Activated CD8-positive, alpha-beta memory T cell treated with anti-CD3 and anti-CD28 coated beads, Interleukin-2, amount 50 U/mL, for 1 hour (primary cell): Measurements from ENCODE around the gene MEAK7.

ENCODE experiments used
- DNase-seq: peaks from one replicate; pipeline ENCODE4 v3.0.0-alpha.2; 2020; ENCODE audit errors: extremely low read depth

Gene MEAK7, protein sequence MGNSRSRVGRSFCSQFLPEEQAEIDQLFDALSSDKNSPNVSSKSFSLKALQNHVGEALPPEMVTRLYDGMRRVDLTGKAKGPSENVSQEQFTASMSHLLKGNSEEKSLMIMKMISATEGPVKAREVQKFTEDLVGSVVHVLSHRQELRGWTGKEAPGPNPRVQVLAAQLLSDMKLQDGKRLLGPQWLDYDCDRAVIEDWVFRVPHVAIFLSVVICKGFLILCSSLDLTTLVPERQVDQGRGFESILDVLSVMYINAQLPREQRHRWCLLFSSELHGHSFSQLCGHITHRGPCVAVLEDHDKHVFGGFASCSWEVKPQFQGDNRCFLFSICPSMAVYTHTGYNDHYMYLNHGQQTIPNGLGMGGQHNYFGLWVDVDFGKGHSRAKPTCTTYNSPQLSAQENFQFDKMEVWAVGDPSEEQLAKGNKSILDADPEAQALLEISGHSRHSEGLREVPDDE

DNA sequence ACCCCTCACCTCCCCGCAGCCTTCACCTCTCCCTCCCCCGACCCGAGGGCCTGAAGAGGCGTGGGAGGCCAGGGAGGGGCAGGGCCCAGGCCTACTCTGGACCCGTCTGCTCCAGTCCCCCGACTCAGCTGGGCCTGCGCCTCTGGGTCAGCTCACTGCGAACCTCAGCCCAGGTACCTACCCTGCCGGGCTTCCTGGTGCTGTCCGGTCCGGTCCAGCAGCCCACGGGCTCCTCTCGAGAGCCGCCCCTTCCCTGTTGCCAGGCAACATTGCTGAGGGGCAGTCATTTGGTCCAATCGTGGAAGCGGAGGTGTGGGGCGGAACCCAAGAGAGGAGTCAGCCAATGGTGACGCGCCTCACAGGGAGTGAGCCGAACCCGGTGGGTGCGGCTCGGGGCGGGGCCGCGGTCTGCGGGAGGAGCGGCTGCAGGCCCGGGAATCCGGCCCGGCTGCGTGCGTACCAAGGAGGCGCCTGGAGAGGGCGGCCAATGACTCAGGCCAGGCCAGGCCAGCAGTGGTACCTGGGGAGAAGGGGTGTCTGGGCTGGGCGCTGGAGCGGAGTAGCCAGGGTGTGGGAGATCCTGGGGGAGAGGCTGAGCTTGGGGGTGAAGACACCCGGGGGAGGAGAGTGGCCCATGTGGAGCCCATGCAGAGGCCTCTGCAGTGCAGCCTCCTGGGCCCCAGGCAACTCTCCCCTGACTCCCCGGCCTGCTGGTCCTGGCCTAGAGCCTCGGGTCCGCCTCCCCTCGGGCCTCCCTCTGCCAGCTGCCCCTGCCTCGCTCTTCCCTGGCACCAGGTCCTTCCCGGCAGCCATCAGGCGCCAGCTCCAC, at the start of gene MEAK7:
Gene MEAK7 (minus strand): TSS at position 240 of the 829 bp plus-strand sequence. CDS start 6,573 bp downstream, outside the sequence.
- peak; percentile 89 for DNase-seq

DNA sequence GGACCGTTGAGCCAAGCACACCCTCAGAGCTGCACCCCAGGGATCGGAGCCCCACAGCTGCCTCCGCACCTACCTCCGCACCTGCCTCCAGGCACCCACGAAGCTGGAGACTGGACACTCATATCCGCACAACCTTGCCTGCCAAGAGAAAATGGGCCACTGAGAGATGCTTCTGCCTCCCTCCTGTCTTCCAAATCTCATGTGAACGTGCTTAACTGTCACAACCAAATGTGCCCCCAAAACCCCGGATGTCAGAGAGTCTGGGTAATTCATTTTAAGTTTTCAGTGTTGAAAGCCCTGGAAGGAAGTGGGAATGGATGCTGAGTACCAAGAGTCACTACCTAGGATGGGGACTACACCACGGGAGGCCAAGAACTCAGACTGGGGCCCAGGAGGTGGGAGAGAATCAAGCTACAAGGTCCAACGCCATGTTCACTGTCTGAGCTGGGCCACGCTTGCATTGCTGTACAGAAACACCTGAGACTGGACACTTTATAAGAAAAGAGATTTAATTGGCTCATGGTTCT, 49.5 kb upstream of the MEAK7 start:
- peak; percentile 38 for DNase-seq

DNA sequence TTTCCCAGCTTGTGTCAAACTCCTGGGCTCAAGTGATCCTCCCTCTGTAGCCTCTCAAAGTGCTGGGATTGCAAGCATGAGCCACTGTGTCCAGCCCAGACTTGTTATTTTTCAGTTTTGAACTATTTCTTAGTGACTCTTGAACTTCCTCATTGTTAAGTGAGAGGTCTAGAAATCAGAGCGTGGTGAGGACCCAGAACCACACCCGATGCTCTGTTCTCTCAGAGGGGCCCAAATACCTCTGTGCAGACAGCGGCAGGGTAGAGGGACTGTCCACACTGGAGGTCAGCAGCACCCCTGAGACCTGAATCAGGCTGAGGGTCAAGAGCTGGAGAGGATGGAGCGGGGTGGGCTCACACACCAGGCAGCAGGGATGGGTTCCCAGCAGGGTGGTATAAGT, 47.7 kb upstream of the MEAK7 start:
- no peak for DNase-seq

DNA sequence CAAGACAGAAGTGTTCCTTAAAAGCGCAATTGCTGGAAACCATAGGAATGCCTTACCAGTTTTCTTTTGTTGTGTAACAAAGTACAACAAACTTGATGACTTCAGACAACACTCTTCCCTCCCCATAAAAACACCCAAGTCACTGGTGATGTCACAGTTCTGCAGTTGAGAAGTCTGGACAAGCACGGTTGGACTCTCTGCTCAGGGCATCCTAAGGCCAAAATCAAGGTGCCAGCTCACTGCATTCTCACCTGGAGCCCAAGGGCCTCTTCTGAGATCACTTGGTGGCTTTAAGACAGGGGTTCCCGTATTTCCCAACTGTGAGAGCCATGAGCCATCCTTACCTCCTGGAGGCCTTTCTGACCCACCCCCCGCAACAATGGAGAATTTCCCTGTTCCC, 45.6 kb upstream of the MEAK7 start:
- no peak for DNase-seq

DNA sequence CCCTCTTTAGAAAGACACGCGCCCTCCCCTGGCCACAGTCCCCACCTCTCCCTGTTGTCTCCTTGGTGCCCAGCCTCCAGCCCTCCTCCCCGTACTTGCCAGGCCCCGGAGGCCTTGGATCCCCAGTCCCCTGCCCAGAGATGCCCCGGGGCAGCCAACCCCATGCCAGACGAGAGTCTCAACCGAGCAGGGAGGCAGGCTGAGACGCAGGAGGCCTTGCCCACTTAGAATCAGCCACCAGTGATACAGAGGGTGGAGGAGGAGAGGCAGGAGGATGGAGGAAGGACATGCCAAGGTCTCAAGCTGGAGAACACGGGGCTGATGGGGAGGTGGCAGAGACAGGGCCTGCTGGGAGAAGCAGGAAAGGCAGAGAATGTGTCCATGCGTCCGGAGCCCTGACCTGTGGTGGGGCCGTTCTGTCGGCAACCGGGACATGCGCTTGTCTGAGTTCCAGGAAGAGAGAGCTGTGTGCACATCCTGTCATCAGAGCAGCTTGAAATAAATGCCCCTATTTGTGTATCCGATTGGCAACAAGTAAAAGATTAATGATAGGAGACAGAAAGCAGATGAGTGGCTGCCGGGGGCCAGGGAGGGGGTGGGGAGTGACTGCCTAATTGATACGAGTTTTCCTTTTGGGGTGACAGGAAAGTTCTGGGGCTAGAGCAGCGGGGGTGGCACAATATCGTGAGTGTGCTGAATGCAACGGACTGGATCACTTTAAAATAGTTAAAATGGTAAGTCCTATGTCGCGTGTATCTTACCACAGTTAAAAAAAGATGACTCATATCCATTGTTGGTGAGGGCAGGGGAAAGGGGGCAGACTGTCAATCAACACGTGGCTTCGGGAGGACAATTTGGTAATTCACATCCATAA, 44.7 kb upstream of the MEAK7 start:
- no peak for DNase-seq

DNA sequence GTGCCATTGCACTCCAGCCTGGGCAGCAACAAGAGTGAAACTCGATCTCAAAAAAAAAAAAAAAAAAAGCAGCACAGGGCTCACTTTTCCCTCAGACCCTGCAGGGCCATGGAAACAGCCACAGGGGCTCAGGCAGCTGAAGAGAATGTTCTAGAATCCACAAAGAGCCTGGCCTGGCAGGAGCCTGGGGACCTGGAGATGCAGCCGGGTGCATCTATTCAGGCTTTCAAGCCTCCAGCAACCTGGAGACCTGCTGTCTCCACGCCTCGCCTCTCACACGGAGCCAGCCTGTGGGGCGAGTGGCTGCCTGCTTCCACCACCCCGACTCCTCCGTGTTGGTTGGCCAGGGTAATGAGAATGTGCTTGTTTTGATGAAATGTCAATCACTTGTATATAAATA, 44.0 kb upstream of the MEAK7 start:
- no peak for DNase-seq

DNA sequence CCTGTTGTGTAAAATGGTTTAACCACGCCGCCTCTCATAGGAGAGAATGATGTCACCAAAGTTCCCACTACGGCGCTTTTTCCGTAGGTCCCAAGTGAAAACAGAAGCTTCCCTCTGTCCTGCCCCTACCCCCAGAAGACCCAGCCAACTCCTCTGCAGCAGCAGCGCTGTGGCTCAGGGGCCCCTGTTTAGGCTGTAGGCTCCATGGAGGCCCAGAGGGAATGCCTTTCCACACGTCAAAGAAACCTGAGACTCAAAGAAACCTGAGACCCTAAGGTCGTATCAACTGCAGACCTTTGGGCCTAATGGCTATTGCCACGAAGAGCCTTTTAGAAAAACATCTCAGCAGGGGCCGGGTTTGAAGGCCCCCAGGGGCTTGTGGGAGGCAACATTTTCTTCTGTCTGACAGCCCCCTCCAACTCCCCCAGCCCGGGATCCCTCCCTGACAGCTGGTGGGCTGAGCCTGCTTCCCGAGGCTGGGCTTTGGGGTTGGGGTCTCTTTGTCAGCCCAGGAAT, 43.1 kb upstream of the MEAK7 start:
- DNase-seq, result no peak

DNA sequence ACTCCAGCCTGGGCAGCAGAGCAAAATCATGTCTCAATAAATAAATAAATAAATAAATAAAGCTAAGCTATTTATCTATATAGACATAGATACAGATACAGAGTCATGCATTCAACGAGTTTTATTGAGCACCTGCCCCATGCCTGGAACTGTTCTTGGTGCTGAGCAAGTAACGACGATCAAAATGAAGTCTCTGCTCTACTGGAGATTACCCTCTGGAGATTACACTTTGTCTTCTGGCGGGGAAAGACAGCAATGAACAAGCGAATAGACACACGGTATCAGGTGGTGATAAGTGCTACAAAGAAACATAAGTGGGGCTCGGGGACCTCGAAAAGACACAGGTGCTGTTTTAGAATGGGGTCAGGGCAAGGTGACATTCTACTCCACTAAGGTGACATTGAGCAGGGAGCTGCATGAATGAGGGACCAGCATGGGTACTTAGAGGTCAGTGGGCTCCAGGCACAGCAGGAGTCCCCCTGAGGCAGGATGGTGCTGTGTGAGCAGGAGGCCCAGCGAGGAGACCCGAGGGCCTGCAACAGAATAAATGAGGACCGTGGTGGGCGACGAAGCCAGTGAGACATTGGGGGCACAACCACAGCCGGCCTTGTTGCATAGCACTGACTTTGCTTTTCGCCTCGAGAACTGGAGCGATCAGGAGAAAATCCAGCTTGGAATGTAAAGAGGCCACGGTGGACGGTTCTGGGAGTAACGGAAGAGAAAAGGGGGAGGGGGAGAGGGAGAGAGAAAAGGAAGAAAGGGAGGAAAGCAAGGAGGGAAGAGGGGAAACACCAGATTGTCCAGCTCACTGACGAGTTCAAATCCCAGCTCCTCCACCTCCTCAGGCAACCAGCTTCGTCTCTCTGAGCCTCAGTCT, 42.4 kb upstream of the MEAK7 start:
- DNase-seq, result no peak

DNA sequence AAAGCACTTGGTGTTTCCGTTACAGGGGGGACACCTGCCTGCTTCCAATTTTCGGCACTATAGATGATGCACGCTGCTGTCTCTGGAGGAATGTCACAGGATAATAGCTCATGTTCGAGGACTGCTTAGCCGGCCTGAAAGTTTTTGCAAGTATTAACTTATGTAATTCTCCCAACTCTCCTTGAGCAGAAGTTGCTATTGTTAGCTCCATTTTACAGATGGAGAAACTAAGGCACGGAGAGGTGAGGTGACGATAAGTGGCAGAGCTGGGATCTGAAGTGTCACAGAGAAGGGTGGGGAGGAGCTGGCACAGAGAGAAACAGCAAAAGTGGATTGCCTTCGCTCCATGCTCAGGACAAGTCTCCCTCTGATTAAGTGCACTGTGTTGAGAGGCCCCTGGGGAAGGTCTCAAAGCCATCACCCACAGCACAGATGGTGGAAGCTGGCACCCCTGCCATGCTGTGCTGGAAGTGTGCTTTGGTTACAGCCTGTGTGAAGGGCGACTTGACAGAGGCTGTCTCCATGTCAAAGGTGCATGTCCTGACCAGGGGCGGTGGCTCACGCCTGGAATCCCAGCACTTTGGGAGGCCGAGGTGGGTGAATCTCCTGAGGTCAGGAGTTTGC, 40.8 kb upstream of the MEAK7 start:
- DNase-seq, result no peak

DNA sequence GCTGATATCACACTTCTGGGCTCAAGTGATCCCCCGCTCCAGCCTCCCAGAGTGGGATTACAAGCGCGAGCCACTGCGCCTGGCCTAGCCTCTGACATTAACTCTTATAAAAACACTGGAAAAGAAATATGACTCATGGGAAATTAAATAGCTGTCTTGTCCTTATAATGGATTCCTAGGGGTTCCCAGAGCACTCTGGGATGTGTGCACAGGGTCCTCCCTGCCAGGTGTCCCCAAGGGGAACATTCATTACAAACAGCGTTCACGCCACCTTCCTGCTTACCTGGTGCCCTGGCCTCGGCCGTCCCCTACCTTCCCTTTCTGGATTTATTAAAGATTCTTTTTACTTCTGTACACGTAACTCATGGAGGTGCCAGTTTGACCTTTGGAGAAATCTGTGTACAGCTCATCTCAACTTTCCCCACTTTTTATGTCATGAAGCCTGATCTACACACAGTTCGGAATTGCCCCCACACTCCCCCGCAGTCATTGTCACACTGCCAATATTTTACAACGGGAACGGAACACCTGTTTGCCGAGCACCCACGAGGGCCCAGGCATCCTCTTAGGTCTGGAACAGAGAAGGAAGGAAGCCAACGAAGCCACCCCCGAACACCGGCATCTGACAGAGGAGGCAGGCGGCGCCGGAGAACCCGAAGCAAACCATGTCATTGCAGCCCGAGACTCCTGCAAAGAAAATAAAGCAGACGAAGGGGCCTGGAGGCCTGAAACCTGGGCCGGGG, 39.7 kb upstream of the MEAK7 start:
- no peak for DNase-seq

DNA sequence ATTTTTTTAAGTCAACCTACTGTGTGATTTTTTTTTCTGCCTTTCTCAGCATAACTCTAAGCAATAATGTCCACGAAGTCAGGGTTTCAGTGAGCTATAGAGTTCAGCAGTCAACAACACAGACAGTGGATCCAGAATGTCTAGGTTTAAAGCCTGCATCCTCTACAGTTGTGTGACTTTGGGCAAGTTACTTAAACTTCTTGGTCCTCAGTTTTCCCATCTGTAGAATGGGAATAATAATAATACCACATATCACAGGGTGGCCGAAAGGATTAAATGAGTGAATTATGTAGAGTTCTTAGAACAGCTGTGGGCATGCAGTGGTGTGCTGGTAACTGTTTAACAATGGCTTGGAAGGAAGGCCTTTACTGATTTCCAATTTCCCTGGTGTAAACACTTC, 38.8 kb upstream of the MEAK7 start:
- DNase-seq, result no peak

DNA sequence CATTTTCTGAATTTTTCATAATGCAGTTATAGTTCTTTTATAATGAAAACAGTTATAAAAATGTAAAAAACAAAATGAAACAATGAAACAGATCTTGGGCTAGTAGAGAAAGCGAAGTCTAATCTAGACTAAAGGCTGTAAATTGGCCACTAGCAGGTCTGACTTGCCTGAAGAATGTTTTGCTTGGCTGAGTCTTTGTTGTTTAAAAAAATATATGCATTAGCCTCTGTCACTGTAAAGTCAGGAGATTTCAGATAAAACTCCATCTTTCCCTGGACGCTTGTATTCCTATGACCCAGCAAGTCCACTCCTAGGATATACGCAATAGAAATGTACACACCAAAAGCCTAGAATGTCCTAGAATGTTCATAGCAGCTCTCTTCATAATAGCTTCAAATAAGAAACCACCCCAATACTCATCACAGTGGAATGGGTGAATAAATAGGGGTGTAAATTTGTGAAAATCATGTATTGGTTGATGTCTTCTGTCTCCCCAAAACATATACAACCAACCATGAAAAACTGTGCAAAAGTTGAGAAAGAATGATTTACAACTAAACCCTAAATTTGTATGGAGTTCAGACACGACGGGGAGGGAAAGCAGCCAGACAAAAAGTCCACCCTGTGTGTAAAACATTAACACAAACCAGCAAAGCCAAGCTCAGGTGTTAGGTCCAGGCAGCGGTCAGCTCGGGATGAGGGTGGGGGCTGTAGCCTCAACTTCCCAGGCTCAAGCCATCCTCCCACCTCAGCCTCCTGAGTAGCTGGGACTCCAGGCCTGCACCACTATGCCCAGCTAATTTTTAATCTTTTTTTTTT, 37.7 kb upstream of the MEAK7 start:
- no peak for DNase-seq

DNA sequence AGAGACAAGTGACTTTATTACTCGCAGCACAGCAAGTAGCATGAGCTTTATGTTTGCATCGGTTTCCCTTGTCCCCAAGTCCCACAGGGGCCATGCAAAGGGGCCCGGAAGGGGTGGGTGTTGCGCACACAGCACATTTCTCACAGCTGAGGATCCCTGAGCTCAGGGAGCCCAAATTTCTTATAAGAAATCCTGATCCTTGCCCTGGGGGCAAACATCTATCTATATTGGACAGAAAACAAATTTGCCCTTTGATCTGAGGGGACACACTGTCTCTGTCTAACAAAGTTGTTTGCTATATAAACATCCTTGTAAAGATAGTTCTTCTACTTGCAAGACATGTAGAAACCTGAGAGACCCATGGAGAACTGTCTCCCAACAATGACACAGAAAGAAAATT, 35.7 kb upstream of the MEAK7 start:
- DNase-seq, result no peak

DNA sequence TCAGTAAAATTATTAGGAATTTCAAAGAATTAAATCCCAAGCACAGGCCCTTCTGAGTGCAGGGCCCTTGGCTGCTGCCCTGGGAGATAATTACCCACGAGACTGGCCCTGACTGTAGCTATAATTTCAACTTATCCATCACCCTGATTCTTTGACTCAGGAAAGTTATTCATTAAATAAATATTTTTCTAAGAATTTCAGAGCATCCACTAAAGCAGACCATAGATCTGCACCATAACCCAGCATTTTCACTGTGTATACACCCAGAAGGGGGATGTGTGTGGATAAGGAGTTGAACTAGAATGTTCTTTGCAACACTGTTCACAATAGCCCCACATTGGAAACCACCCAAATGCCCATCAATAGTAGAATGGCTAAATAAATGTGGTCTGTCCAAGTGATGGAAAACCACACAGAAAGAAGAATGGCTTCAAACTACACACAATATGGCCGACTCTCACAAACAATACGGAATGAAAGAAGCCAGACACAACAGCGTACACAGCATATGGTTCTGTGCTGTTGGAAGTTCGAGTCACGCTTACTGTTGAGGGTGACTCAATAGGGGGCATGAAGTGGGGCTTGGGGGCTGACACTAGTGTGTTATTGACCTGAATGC, 33.9 kb upstream of the MEAK7 start:
- no peak for DNase-seq

DNA sequence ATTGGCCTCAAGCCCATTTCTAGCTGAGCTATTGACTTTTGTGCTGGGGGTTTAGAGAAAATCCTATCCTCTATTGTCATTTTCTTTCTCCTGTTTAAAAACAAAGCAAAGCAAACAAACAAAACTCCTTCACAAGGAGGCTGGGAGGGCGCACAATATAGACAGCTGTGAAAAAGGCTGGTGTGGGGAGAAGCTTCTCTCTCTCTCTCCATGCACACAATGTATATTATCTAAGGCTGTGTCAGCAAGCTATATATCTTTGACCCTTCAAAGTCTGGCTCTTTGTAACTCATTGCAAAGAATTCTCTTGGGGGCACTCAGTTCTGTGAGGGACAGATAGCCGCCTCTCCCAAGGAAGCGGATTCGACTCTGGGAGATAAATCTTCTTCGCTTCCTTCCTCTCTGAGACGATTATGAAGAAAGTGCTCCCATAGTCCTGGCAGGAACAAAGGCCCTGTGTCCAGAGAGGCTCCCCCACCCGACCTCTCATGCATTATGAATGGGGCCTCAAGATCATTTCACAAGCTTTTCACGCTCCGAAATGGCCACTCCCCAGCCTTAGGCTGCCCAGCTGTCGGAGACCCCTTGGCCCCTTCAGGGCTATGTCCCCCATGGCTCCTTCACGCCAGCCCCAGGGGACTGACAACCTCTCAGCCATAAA, 33.2 kb upstream of the MEAK7 start:
- DNase-seq, result no peak

DNA sequence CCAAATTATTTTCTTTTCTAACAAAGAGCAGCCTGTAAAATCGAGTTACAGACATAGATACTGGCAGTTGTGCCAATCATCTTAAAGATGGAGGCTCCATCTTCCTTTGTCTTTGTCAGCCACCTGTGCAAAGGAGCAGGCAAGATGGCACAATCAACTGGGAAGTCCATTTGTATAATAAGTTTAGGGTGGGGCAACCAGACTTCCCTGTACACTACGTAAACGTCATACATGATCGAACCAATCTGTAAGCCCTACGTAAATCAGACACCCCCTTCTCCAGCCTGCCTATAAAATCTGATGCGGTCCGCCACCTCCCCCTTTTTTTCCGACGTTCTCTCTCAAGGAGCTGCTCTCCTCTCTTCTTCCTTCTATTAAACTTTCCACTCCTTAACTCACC, 31.4 kb upstream of the MEAK7 start:
- DNase-seq, result no peak

DNA sequence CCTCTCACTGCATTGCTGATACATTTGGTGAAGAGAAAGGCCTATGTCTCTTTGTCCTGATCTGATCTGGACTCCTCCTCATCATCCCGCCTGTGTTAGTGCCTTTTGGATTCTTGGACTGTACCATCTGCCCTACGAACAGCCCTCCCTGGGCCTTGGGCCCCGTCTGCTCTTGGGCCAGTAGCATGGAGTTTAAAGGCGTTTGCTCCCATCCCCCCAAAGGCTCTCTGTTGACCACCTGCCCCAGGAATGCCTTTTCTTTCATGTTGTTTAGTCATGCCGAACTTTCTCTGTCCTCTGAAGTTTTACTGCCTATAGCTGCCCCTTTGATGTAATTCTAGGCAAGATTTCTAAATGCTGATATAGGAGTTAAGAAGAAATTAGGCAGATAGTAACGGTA, 30.9 kb upstream of the MEAK7 start:
- no peak for DNase-seq
